ENCODE data around the gene PIK3R1.

- TF ChIP-seq POLR2A (IDR thresholded peaks at IDR 0.05) (no peak), CTCF (IDR thresholded peaks at IDR 0.05) (no peak), POLR2AphosphoS5 (IDR thresholded peaks at IDR 0.05) (peak in 1 of 3 donors; percentile 22)
These were observed 890 bp downstream of the PIK3R1 start for GRCh38 chr5:68216245-68217046.

Data from stomach (tissue), 4 donors.